Left lung (tissue), 10 donors: ENCODE results near the gene DNMT3B. TPM values are rescaled to one million over a fixed set of nuclear protein-coding genes. Genes with fewer than 3 reads are reported as not detected.

Source experiments
- ATAC-seq: fragments of 200-7000 bp; cut with Tn5 transposase; one replicate; pipeline ENCODE4 v1.9.1; 2020; ENCODE audit warnings: moderate library complexity
- DNase-seq, 4 donors: peaks; one replicate each; pipeline ENCODE4 v3.0.0-alpha.2; 2013 to 2020
- H3K27ac ChIP-seq, 2 donors: fragments of 200-600 bp; sonication (generic) in 1 of 2; one replicate each; pipeline versions ENCODE4 v1.5.0 to v1.8.0; 2020 to 2021
- H3K27me3 ChIP-seq, 2 donors: fragments of 200-600 bp; sonication (generic) in 1 of 2; one replicate each; pipeline versions ENCODE4 v1.5.0 to v1.8.0; 2020 to 2021
- H3K36me3 ChIP-seq, 2 donors: fragments of 200-600 bp; sonication (generic) in 1 of 2; one replicate each; pipeline versions ENCODE4 v1.5.0 to v1.8.0; 2020 to 2021
- H3K4me1 ChIP-seq, 2 donors: fragments of 200-600 bp; one replicate each; pipeline ENCODE4 v1.8.0; 2021
- H3K4me3 ChIP-seq, 2 donors: fragments of 200-600 bp; sonication (generic) in 1 of 2; one replicate each; pipeline versions ENCODE4 v1.5.0 to v1.8.0; 2020 to 2021; ENCODE audit warnings: mild to moderate bottlenecking in 1 of 2
- H3K9me3 ChIP-seq, 2 donors: fragments of 200-600 bp; sonication (generic) in 1 of 2; one replicate each; pipeline versions ENCODE4 v1.5.0 to v1.8.0; 2020 to 2021
- CTCF ChIP-seq, 2 donors: fragments of 200-600 bp; sonication (generic) in 1 of 2; IDR thresholded peaks; one replicate each; pipeline versions ENCODE4 v1.5.0 to v1.8.0; 2021; ENCODE audit warnings: antibody characterized with exemption in 2 of 2
- intact Hi-C, 2 donors: fragments of 100-400 bp; cut with DNase I; formaldehyde crosslinking; loops; one replicate each; pipeline versions ENCODE4 v1.11.2 to v1.14.2; 2022
- polyA plus RNA-seq, 6 donors: library from polyadenylated mRNA; unstranded; fragments of 120-200 nt; gene quantifications; one replicate each; pipeline ENCODE4 v1.2.1, GENCODE V29; 2013; ENCODE audit not compliant: insufficient read length in 6 of 6
- total RNA-seq, 2 donors: library from RNA; stranded (reverse); fragmentation: NEBNext Ultra II Directional; extraction: Animal tissue kit (Norgen Biotek cat#: 25700); gene quantifications; one replicate each; pipeline ENCODE4 v1.2.1, GENCODE V29; 2021
- donor health status: DM: no; HTN: yes; CAD: no.
- donor health status: DM: no; HTN: no; CAD: no.

Gene DNMT3B
- total and polyA plus RNA-seq, 8 donors: 0.86 to 8.3 (median 6.4) TPM

- no peak for DNase-seq
- Histone ChIP-seq H3K36me3 (peaks cover 0 to 62% of the 10 kb centered on the region in 2 donors), H3K27ac (no peak overlapping the region), H3K4me1 (no peaks in the 10 kb centered on the region), H3K27me3 (no peaks in the 10 kb centered on the region), H3K4me3 (no peak overlapping the region), H3K9me3 (no peaks in the 10 kb centered on the region)
- TF ChIP-seq CTCF (IDR thresholded peaks at IDR 0.05): no peak
- intact Hi-C loops: no loop called here
- no peak for ATAC-seq
Observed at GRCh38 chr20:32858189-32858588, 96.0 kb downstream of the DNMT3B start.

Other genes starting within 250 kb of the DNMT3B start
- gene NOL4L, start 177.1 kb upstream of the DNMT3B start, total RNA-seq: 10 to 100 TPM; 16.7 to 19.2 TPM
- 10 to 100 TPM; 34.2 to 49.0 (median 41.3) TPM for gene NOL4L, start 177.1 kb upstream of the DNMT3B start, polyA plus RNA-seq
- not detected for gene C20orf203, start 88.4 kb upstream of the DNMT3B start, total RNA-seq
- gene C20orf203, start 88.4 kb upstream of the DNMT3B start, polyA plus RNA-seq: under 1 TPM; 0.13 to 0.70 (median 0.35) TPM
- gene COMMD7, start 18.9 kb upstream of the DNMT3B start, total RNA-seq: 10 to 100 TPM; 38.5 to 39.1 TPM
- 10 to 100 TPM; 51.1 to 58.0 (median 55.4) TPM for gene COMMD7, start 18.9 kb upstream of the DNMT3B start, polyA plus RNA-seq
- 100 to 1,000 TPM in 1 of 2 donors, 10 to 100 TPM in 1; 87.4 to 107 TPM for gene MAPRE1, start 57.6 kb downstream of the DNMT3B start, total RNA-seq
- 10 to 100 TPM; 72.3 to 93.1 (median 79.1) TPM for gene MAPRE1, start 57.6 kb downstream of the DNMT3B start, polyA plus RNA-seq
- gene EFCAB8, start 96.5 kb downstream of the DNMT3B start, total RNA-seq: 1 to 10 TPM in 1 of 2 donors, under 1 TPM in 1; 0.35 to 1.0 TPM
- gene EFCAB8, start 96.5 kb downstream of the DNMT3B start, polyA plus RNA-seq: under 1 TPM in 5 of 6 donors, not detected in 1; 0.07 to 0.15 (median 0.11) TPM
- not detected for gene SUN5, start 242.0 kb downstream of the DNMT3B start, total RNA-seq
- not detected for gene SUN5, start 242.0 kb downstream of the DNMT3B start, polyA plus RNA-seq
- under 1 TPM in 1 of 2 donors, not detected in 1; 0.65 TPM for gene BPIFB2, start 245.3 kb downstream of the DNMT3B start, total RNA-seq
- not detected for gene BPIFB2, start 245.3 kb downstream of the DNMT3B start, polyA plus RNA-seq